GM18873 (cell line): ENCODE data around the gene MACROH2A2.
"Not testable (repeated sequence)": the region's sequence is repeated elsewhere in the genome, so short reads cannot be mapped to it uniquely, and the experiment has no call there.

Experiments used
- ATAC-seq: cut with Tn5 transposase; IDR thresholded peaks from one replicate; pipeline ENCODE4 v1.9.1; 2021; ENCODE audit warnings: mild to moderate bottlenecking, moderate library complexity, moderate number of reproducible peaks; ENCODE audit not compliant: unreplicated experiment, low FRiP score

Gene MACROH2A2

GRCh38 chr10:70097459-70097858, 44.8 kb downstream of the MACROH2A2 start:
- no peak for ATAC-seq

DNA sequence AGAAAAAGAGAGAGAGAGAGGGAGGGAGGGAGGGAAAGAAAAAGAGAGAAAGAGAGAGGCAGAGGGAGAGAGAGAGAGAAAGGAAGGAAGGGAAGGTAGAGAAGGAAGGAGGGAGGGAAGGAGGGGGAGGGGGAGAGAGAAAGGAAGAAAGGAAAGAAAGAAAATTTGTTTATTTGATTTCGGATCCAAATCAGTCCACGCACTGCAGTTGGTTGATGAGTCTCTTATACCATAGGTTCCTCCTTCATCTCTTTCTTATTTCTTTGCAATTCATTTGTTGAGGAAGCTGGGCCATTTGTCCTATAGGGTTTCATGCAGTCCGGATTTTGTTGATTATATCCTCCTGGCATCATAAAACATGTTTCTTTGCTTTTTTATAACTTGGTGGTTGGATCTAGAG, 45.6 kb downstream of the MACROH2A2 start:
- no peak for ATAC-seq

- not testable (repeated sequence) for ATAC-seq
These were observed 48.5 kb downstream of the MACROH2A2 start for GRCh38 chr10:70101068-70101562.

DNA sequence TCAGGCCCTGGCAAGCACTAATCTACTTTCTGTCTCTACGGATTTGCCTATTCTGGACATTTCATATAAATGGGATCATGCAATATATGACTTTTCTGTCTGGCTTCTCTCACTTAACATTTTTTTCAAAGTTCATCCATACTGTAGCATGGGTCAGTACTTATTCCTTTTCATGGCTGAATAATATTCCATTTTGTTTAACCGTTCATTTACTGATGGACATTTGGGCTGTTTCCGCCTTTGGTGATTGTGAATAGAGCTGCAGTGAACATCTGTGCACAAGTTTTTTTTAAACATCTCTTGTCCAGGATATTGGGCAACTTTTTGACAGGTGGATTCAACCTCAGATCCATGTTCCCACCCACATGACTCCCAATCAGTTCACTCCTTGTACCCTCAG, 49.0 kb downstream of the MACROH2A2 start:
- no peak for ATAC-seq

GRCh38 chr10:70106958-70107791, 54.5 kb downstream of the MACROH2A2 start:
- peak; percentile 52 for ATAC-seq

GRCh38 chr10:70109064-70109729, 56.6 kb downstream of the MACROH2A2 start:
- no peak for ATAC-seq

DNA sequence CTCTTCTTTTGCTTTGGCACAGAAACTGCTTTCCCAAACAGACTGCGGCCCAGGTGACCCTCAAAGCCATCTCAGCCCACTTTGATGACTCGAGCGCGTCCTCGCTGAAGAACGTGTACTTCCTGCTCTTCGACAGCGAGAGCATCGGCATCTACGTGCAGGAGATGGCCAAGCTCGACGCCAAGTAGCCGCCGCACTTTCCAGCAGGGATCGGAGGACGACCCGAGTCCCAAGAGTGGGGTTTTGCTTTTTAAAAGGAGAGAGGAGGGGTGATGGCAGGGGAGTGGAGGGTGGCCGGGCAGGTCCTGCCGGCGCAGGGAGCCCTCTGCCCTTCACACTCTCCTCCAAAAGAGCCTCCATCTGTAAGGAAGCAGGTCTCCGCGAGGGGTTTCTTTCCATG, 58.9 kb downstream of the MACROH2A2 start:
- no peak for ATAC-seq

GRCh38 chr10:70112071-70112470, 59.4 kb downstream of the MACROH2A2 start:
- no peak for ATAC-seq

- ATAC-seq, result no peak
These were observed 62.3 kb downstream of the MACROH2A2 start for GRCh38 chr10:70114902-70115301.

DNA sequence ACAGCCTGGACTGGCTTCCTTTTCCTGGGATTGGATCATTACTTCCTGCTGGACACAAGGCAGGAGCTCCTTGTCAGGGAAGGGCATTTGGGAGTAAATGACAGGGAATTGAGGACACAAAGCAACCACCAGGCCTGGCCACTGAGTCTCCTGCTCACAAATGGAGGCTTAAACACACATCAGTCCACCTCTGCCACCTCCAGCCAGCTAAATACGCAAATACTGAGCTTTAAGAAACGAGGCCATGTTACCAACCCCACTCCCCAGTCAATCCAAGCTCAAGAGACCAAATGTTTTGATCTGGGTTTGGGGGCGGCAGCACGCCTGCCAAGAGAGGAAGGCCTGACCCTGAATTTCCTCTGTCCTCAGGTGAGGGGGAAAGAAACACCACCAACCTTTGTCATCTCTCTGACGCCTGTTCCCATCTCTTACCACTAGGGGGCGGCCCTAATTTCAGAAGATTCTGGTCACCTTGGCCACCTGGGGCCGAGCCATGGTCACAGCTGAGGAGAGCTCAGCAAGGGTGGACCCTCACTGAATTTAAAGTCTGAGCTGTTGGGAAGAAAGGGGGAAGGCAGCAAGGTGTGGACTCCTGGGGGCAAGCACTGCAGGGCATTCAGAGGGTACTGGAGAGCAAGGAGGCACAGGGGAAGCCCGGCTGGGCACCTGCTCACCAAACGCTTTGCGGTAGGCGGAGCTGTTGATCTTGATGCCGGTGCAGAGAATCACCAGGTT, 63.5 kb downstream of the MACROH2A2 start:
- ATAC-seq, result no peak

GRCh38 chr10:70117646-70118045, 65.0 kb downstream of the MACROH2A2 start:
- ATAC-seq, result no peak

DNA sequence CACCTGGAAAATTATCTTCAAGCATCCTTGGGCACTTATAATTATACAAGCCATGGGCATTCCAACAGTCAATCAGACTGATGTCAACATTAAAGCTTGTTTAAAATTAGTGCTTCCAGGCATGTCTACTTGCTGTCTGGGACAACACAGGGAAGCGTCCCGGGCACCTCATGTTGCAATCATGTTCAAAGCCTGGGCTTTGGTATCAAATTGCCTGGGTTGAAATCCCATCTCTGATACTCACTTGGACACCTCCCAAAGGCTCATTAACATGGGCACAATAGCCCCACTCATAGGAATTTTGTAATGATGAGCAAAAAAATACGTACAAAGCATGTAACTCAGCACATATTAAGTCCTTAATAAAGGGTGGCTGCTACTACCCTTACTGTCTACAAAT, 65.5 kb downstream of the MACROH2A2 start:
- no peak for ATAC-seq

GRCh38 chr10:70119197-70119596, 66.6 kb downstream of the MACROH2A2 start:
- ATAC-seq, result no peak

- no peak for ATAC-seq
These were observed 67.0 kb downstream of the MACROH2A2 start for GRCh38 chr10:70119623-70120022.

- ATAC-seq, result no peak
These were observed 67.8 kb downstream of the MACROH2A2 start for GRCh38 chr10:70120417-70120816.

GRCh38 chr10:70121281-70121949, 68.8 kb downstream of the MACROH2A2 start:
- no peak for ATAC-seq

GRCh38 chr10:70122742-70123141, 70.1 kb downstream of the MACROH2A2 start:
- no peak for ATAC-seq

DNA sequence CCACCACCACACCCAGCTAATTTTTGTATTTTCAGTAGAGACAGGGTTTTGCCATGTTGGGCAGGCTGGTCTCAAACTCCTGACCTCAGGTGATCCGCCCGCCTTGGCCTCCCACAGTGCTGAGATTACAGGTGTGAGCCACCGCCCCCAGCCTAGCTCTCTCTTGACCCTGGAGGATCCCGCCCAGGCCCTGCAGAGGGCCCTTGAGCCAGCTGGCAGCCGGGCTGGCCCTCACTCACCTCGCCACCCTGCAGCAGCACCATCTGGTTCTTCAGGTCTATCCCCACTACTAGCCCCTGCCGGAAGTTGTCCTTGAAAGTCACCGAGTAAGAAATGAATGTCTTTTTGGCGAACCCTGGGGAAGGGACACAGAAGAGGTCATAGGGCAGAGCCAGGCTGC, 70.5 kb downstream of the MACROH2A2 start:
- ATAC-seq, result not testable (repeated sequence)

DNA sequence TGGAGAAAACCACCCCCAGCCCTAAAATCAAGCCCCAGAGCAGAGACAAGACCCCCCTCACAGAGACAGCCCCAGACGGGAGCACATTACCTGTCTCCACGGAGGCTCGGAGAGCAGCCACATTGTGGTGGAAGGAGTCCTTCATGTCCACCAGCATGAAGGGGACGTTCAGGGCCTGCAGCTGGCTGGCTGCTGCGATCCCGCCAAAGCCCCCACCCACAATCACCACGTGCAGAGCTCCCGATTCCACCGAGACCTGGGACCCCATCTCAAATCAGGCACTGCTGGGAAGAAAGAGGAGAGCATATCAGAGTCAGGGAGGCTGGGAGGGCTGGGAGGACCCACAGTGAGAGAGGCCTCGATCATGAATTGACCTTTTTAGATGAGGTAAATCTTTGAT, 71.2 kb downstream of the MACROH2A2 start:
- ATAC-seq, result no peak

DNA sequence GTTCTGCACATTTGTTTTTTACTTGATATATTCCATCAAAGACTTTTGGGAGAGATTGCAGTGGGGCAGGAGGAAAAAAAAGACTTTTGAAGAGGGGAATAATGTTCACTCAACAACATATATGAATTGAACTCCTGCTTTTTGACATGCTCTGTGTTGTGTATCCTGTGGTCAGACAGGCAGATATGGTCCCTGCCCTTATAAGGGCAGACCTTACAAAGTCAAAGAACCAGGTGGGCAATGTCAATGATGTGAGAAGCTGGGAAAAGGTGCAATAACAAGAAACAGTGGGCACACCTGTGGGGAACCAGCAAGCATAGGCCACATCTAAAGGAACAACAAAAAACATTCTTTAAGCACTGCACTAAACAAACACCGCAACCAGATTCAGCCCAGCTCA, 71.8 kb downstream of the MACROH2A2 start:
- no peak for ATAC-seq

DNA sequence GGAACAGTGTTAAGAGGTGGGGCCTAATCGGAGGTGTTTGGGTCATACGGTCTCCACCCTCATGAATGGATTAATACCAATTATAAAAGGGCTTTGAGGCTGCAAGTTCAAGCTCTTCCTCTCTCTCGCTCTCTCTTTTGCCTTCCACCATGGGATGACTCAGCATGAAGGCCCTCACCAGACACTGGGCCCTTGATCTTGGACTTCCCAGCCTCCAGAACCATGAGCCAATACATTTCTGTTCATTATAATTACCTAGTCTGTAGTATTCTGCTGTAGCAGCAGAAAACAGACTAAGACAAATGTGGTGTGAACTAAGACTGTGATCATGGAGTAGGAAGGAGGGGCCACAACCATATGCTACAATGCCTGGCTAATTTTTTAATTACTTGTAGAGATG, 72.3 kb downstream of the MACROH2A2 start:
- ATAC-seq, result no peak
